GM03348 (cell line): ENCODE results near the gene GLS.

Source experiments
- DNase-seq: peaks from one replicate; pipeline ENCODE4 v3.0.0; 2012; ENCODE audit warnings: low spot score

GLS gene

GRCh38 chr2:190887089-190887488, 6.5 kb downstream of the GLS start:
- no peak for DNase-seq

- no peak for DNase-seq
Measured at GRCh38 chr2:190888449-190888848, 7.8 kb downstream of the GLS start.

DNA sequence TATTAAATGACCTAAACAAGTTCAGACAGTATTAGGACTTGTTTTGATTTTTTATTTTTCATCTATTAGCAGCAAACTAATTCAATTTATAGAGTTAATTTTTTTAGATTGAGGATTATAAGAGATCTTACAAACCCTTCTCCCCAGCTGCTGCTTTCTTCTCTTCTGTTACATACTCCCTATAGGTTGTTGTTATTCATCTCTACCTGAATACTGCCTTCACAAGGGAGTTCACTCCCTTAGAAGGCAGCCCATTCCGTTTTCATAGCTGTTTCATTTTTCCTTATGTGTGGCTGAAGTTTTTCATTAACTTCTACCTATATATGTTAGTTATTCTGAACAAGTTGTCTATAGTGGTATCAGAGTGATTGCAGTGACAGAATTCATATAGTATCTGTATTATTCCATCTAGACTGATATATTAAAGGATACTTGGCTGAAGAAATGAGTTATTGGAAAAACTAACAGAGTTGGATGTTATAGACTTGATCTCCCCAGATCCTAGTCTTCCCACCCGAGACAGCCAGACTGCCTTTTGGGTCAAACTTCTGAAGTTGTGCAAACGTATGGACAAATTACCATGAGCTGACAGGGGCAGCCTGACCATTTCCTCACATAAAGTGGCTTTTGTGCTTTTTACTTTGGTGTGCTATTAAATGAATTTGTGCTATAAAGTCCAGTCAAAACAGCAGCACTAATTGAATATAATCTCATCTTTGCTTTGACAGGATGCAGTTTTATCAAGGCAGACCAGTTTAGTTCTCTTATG, 8.7 kb downstream of the GLS start:
- no peak for DNase-seq

DNA sequence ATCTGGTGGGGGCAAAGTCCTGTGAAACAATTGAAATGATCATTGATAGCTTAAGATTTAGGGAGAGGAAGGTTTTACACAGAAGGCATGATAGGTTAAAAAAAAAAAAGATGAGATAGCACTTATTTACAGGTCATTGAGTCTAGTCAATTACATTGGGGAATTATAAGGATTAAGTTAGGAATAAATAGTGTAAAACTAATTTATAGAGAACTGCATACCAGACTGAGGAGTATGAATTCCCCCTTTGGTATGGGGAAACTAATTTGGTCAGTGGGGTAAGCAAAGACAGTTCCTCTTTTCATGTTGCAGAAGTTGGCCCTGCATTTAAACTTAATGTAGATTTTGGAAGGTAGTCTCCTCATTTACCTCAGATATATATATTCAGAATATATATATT, 10.8 kb downstream of the GLS start:
- DNase-seq = no peak

- no peak for DNase-seq
Measured at GRCh38 chr2:190891889-190892288, 11.3 kb downstream of the GLS start.

- DNase-seq = no peak
Measured at GRCh38 chr2:190893157-190893556, 12.5 kb downstream of the GLS start.

- DNase-seq = no peak
Measured at GRCh38 chr2:190896477-190896876, 15.9 kb downstream of the GLS start.

DNA sequence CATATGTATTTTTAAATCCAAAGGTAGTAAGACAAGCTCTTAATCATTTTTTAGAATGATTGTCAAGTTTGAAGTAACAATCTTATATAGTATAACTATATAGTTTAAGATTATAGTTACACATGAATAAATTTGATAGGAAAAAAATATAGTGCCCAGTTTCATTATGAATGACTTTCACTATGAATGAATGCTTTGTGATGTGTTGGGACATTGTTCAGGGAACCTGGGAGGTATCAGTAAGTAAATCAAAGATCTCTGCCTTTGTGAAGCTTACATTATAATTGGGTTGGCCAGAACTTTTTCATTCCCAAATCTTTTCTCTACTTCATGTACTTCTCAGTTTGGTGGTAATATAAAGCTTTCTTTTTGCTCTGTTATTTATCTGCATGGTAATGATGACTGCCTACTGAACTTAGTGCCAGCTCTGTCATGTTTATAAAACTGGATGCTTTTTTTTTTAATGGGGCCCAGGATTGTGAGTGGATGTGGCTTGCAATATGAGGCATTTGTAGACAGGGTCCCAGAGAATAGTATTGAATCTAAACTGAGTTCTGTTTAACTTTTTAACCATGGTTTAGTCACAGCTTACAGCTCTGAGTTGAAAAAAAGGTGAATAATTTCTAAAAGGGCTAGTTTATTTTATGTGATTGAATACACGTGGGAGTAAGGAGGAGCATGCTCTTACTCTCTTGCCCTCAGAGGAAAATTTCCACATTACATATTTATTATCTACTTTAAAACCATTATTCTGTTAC, 23.3 kb downstream of the GLS start:
- DNase-seq = no peak

GRCh38 chr2:190904640-190905261, 24.1 kb downstream of the GLS start:
- DNase-seq = peak; percentile 9

- DNase-seq = no peak
Measured at GRCh38 chr2:190908532-190908931, 27.9 kb downstream of the GLS start.

GRCh38 chr2:190909680-190910079, 29.1 kb downstream of the GLS start:
- no peak for DNase-seq

- DNase-seq = peak; percentile 20
Measured at GRCh38 chr2:190910341-190911136, 29.9 kb downstream of the GLS start.

DNA sequence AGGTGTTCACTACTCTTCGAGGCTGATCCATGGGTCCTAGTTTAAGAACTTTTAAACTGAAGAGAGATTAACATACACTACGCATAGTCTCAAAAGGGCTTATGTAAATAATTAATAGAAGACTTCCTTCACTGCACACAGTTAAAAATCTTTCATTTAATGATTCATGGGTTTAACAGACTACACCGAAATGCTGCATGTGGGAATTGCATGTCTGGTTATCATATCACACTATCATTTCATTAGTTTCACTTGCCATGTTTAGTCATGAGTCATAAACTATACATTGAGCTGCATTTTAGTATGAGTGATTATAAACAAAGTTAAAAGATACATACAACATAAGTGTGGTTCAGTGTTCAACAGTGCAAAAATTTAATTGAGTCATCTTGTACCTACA, 31.2 kb downstream of the GLS start:
- no peak for DNase-seq

GRCh38 chr2:190912726-190913125, 32.1 kb downstream of the GLS start:
- DNase-seq = no peak

DNA sequence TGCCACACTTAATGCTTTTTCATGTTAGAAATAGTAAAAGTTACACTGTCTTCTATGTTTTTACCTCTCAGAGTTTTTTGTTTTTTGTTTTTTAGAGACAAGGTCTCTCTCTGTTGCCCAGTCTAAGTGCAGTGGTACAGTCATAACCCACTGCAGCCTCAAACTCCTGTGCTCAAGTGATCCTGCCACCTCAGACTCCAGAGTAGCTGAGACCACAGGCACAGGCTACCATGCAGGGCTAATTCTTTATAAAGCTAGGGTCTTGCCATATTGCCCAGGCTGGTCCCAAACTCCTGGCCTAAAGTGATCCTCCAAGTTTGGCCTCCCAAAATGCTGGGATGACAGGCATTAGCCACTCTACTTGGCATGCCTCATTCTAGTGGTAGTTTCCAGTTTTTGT, 33.1 kb downstream of the GLS start:
- DNase-seq = no peak

- no peak for DNase-seq
Measured at GRCh38 chr2:190916829-190917228, 36.2 kb downstream of the GLS start.

- DNase-seq = no peak
Measured at GRCh38 chr2:190920085-190920484, 39.5 kb downstream of the GLS start.

GRCh38 chr2:190922376-190922775, 41.8 kb downstream of the GLS start:
- DNase-seq = no peak

DNA sequence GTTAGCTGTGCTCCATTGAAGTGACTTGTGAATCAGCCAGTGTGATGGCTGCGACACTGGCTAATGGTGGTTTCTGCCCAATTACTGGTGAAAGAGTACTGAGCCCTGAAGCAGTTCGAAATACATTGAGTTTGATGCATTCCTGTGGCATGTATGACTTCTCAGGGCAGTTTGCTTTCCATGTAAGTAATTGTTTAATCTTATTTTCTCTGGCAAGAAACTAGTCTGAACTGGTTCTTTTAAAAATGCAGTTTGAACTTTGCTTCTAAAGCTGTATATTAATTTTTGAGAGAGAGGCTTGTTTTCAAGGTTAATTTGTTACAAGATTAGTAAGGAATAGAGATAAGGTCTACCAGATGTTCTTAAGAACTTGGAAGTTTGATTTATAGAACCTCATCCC, 46.7 kb downstream of the GLS start:
- no peak for DNase-seq

- no peak for DNase-seq
Measured at GRCh38 chr2:190929919-190930318, 49.3 kb downstream of the GLS start.

GRCh38 chr2:190930411-190930810, 49.8 kb downstream of the GLS start:
- DNase-seq = no peak

GRCh38 chr2:190932514-190932913, 51.9 kb downstream of the GLS start:
- no peak for DNase-seq
